NCI-H524 treated with DMSO at 0.1 percent for 48 hours (cell line): ENCODE measurements around the gene TPSG1.
"Not testable (repeated sequence)": the region's sequence is repeated elsewhere in the genome, so short reads cannot be mapped to it uniquely, and the experiment has no call there.

Experiments
- DNase-seq: peaks from one replicate; lab custom pipeline; 2025; lab: John Stamatoyannopoulos, UW

TPSG1 gene

GRCh38 chr16:1215574-1216295 is 9.3 kb downstream of the TPSG1 start:
- no peak for DNase-seq

- no peak for DNase-seq
Measured at GRCh38 chr16:1214719-1215118, 10.3 kb downstream of the TPSG1 start.

GRCh38 chr16:1213796-1214372 is 11.2 kb downstream of the TPSG1 start:
- no peak for DNase-seq

- DNase-seq: no peak
Measured at GRCh38 chr16:1213231-1213630, 11.8 kb downstream of the TPSG1 start.

GRCh38 chr16:1212616-1213194 is 12.4 kb downstream of the TPSG1 start:
- no peak for DNase-seq

DNA sequence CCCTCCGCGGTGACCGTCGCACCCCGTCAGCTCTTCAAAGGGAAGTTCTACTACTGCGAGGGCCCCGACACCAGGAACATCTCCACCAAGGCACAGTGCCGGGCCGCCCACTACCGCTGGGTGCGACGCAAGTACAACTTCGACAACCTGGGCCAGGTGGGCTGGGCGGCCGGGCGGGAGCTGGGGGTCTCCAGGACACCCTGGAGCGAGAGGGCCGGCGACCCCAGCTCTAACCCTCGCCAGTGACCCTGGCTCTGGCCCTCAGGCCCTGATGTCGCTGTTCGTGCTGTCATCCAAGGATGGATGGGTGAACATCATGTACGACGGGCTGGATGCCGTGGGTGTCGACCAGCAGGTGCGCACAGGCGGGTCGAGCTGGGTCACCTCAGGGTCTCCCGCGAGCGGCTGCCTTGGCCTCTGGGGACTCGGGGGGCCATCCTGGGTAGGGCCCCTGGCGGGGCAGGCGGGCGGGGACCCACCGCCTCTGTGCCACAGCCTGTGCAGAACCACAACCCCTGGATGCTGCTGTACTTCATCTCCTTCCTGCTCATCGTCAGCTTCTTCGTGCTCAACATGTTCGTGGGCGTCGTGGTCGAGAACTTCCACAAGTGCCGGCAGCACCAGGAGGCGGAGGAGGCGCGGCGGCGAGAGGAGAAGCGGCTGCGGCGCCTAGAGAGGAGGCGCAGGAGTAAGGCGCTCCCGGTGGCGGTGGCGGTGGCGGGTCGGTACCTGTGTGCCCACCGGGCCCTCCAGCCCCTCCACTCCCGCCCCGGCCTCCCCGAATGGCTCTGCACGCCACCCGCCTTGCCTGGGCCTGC is 13.4 kb downstream of the TPSG1 start:
- no peak for DNase-seq

DNA sequence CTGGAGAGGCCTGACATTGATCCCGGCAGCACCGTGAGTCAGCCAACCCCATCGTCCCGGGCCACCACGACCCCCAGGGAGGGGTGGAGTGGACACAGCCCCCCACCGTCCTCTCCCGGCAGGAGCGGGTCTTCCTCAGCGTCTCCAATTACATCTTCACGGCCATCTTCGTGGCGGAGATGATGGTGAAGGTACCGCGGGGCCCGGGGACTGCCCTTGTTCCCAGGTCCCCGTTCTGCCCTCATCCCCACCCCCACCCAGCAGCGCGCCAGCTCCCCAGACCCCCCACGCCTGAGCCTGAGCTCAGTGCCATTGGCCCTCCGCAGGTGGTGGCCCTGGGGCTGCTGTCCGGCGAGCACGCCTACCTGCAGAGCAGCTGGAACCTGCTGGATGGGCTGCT is 14.6 kb downstream of the TPSG1 start:
- DNase-seq: no peak

DNA sequence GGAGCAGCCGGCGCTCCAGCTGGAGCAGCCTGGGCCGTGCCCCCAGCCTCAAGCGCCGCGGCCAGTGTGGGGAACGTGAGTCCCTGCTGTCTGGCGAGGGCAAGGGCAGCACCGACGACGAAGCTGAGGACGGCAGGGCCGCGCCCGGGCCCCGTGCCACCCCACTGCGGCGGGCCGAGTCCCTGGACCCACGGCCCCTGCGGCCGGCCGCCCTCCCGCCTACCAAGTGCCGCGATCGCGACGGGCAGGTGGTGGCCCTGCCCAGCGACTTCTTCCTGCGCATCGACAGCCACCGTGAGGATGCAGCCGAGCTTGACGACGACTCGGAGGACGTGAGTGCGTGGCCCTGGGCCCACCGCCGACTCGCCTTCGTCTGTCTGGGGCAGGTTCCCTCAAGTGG is 16.0 kb downstream of the TPSG1 start:
- no peak for DNase-seq

DNA sequence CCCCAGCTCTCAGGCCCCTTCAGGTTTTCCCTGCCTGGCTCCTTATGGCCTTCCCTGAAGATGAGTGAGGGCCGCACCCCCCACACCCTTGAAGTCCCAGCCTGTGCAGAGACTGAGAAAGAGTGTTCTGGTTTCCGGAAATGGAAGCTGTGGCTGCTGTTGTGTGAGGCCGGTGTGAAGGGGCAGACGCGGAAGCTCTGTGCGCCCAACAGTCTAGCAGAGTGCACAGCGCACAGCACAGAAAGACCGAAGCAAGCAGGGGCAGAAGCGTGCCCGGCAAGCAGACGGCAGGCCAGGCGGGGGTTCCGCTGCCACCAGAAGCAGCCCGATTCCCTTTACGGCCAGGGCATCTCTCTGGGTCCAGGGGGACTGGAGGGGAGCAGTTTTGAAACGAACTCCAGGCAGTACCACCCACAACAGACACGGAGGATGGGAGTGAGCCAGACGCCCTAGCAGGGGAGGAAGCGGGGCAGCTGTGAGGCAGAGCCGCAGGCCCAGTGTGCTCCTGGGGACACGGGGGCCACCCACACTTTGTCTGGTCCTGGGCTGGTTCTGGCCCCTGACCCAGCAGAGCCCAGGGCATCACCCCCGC is 16.7 kb downstream of the TPSG1 start:
- DNase-seq: no peak

GRCh38 chr16:1206786-1207185 is 18.3 kb downstream of the TPSG1 start:
- DNase-seq: no peak

DNA sequence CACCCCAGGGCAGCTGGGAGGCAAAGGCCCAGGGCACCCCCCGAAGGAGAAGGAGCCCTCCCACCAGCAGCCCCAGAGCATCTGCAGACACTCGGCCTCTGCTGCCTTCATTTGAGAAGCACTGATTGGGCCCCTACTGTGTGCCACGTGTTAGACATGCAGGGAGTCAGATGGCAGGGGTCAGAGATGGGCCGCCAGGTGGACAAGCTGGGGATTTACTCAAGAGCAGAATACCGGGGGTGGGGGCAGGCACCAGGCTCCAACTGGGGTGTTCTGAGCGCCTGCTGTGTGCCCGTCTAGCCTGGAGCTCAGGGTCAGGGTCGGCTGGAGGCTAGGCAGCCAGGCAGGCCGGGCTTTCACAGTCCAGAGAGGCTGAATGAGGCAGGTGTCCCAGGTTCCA is 18.7 kb downstream of the TPSG1 start:
- DNase-seq: no peak

GRCh38 chr16:1204933-1205332 is 20.1 kb downstream of the TPSG1 start:
- no peak for DNase-seq

- no peak for DNase-seq
Measured at GRCh38 chr16:1202274-1202673, 22.8 kb downstream of the TPSG1 start.

GRCh38 chr16:1201444-1201843 is 23.6 kb downstream of the TPSG1 start:
- DNase-seq: no peak

- DNase-seq: no peak
Measured at GRCh38 chr16:1200014-1200627, 24.9 kb downstream of the TPSG1 start.

DNA sequence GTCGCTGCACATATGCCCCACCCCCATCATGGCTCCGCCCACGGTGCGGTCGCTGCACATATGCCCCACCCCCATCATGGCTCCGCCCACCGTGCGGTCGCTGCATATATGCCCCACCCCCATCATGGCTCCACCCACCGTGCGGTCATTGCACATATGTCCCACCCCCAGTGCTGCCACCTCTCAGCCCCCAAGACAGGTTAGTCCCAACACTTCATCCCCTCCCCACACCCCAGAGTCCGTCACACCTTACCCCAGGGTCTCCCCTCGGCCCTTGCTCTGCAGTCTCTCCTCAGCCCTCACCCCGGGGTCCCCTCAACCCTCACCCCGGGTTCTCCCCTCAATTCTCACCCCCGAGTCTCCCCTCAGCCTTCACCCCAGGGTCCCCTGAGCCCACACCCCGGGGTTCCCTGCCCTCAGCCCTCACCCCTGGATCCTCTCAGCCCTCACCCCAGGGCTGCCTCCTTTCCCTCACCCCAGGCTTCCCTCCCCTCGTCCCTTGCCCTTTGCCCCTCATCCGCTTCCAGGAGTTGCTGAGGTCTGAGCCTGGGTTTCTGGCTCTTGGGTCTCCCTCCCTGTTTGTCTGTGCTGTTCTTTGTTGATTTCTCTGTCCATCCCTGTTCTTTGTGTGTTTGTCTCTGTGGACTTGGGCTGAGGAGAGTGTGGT is 25.6 kb downstream of the TPSG1 start:
- no peak for DNase-seq

GRCh38 chr16:1198671-1199346 is 26.3 kb downstream of the TPSG1 start:
- DNase-seq: not testable (repeated sequence)

- DNase-seq: no peak
Measured at GRCh38 chr16:1198194-1198593, 26.9 kb downstream of the TPSG1 start.

DNA sequence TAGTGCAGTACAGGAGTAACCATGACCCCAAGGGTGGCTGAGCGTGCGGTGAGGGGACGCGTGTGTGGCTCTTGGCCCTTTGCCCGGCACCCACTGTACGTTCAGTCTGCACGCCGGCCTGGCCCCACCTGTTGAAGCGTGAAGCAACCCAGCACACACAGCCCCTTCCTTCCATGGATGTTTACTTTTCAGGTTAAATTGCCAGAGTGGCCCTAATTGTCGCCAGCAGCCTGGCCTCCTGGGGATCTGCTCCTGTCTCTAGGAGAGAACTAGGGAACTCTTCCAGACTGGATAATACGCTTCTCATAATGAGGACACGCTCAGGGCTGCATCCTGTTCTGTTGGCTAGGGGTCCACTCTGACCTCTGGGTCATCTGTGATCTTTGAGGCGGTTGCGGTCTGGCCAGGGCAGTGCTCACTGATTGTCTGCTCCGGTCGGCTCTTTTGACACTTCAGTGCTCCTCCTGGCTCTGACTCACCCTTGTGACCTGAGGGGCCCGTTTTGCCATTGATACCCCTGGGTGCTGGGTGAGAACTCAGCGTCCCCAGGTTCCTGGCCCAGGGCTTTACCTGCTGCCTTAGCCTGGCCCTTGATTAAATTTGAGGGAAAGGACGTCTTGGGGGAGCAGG is 27.7 kb downstream of the TPSG1 start:
- DNase-seq: no peak

DNA sequence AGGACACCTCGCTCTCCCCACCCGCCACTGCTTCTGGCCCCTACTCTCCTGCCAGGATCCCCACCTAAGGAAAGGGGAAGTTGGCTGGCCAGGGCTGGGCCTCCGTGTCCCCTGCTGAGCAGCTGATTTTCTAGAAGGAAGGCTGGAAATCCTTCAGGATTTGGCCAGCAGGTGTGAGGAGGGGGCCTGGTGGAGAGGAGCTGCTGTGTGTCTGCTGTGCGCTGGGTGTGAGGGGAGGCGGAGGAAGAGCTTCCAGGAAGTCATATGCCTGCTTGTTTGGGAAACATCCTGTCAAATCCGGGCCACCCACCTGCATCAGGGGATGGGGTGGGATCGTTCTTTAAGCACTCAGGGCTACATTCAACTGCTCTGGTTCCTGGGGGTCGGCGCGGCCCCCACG is 28.6 kb downstream of the TPSG1 start:
- DNase-seq: no peak

- DNase-seq: no peak
Measured at GRCh38 chr16:1195393-1195666, 29.7 kb downstream of the TPSG1 start.
